ENCODE measurements around the gene GALM. TPM values are rescaled to one million over a fixed set of nuclear protein-coding genes. Genes with fewer than 3 reads are reported as not detected.

The GALM gene
- total and polyA plus RNA-seq, 10 of the 15 experiments (the other 5 are each of a cell fraction or from before 2014, with no cell fraction given) = 1.1 to 4.0 (median 1.7) TPM

DNA sequence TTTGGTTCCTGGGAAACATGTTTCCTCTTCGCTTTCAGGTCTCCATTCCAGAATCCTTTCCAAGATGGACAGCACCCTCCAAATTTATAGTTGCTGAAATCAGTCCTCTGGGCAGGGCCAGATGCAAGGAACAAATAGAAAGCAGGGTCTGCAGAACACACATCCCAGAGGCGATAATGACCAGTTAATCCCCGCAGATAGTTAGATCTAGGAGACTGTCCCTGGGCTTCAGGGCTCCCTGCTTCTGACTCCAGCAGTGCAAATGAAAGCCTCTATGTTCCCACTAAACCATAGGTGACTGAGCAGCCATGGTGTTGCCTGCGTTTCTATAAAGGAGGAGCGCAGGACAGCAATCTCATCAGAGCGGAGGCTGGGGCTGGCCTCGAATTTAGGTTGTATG lies 46.5 kb downstream of the GALM start:
- ATAC-seq (no peak), DNase-seq (ENCODE audit: low read depth, low spot score) (no peak), FAIRE-seq (no peak)
- Histone ChIP-seq H3K9ac (ENCODE audit: control insufficient read depth, insufficient read depth, low read length) (no peak overlapping the region), H3K79me2 (ENCODE audit: control insufficient read depth, insufficient read depth, low read length) (no peaks in the 10 kb centered on the region), H3K27ac (ENCODE audit: control insufficient read depth, insufficient read depth) (no peak overlapping the region), H3K4me3 (no peak overlapping the region), H3K27me3 (replicated peaks in 1 of 2; ENCODE audit: control insufficient read depth in 2 of 2, insufficient read depth in 2 of 2, low read length in 1 of 2) (no peaks in the 10 kb centered on the region), H3K4me1 (ENCODE audit: control insufficient read depth, insufficient read depth, low read length) (peaks cover 16% of the 10 kb centered on the region), H3K4me2 (ENCODE audit: control insufficient read depth, insufficient read depth) (no peak overlapping the region), H3K36me3 (ENCODE audit: control insufficient read depth in 2 of 2, insufficient read depth in 2 of 2, low read length in 1 of 2) (0 out of 4 replicates have a peak, but pooled peaks cover 0 to 2% of the 10 kb centered on the region in 2 experiments), H3K9me3 (replicated peaks; ENCODE audit: control insufficient read depth, insufficient read depth, low read length) (no peaks in the 10 kb centered on the region), H4K20me1 (ENCODE audit: control insufficient read depth, insufficient read depth) (no peaks in the 10 kb centered on the region), H2AFZ (ENCODE audit: control insufficient read depth, low read depth, low read length) (no peak overlapping the region)
- ChIA-PET RAD21 (ENCODE audit: unreplicated experiment) (interaction anchor here (2.4 kb wide), 1 partner anchor 131 kb away, joined by 5 read pairs; no protein-coding TSS in a partner anchor), SMC1A (ENCODE audit: uncharacterized antibody, unreplicated experiment) (interaction anchor here (2.2 kb wide), 1 partner anchor 45 kb away, joined by 5 read pairs; no protein-coding TSS in a partner anchor), CTCF (no interaction called here), POLR2A (no interaction called here)
- whole genome bisulfite sequencing (ENCODE audit: insufficient coverage, insufficient replicate concordance, low lambda C conversion rate, missing lambda C conversion rate) = 74% methylated on average over 7 of the region's 7 CpGs
- in situ Hi-C loops (cut with MboI) (no loop called here), intact Hi-C loops (cut with micrococcal nuclease; ENCODE audit: unreplicated experiment) (no loop called here)
- BruUV-seq (replicated peaks) = no TSS peak
- TF ChIP-seq ZNF384 (IDR thresholded peaks at IDR 0.05; ENCODE audit: borderline replicate concordance, low read depth, low read length) (no peak), CBFB (IDR thresholded peaks at IDR 0.05; ENCODE audit: low read depth) (no peak), SMC3 (IDR thresholded peaks at IDR 0.05; ENCODE audit: borderline replicate concordance, low read length) (no peak), POU2F2 (IDR thresholded peaks at IDR 0.05; ENCODE audit: borderline replicate concordance, low read depth, low read length) (no peak), MTA3 (IDR thresholded peaks at IDR 0.05; ENCODE audit: borderline replicate concordance, low read length) (no peak), CHD2 (IDR thresholded peaks at IDR 0.05; ENCODE audit: borderline replicate concordance, low read depth, low read length) (no peak), RAD51 (IDR thresholded peaks at IDR 0.05) (no peak), TCF3 (IDR thresholded peaks at IDR 0.05; ENCODE audit: borderline replicate concordance, insufficient read depth, low read depth, low read length) (no peak), NFXL1 (IDR thresholded peaks at IDR 0.05; ENCODE audit: borderline replicate concordance) (no peak)
- TF ChIP-seq, protein P1, sequence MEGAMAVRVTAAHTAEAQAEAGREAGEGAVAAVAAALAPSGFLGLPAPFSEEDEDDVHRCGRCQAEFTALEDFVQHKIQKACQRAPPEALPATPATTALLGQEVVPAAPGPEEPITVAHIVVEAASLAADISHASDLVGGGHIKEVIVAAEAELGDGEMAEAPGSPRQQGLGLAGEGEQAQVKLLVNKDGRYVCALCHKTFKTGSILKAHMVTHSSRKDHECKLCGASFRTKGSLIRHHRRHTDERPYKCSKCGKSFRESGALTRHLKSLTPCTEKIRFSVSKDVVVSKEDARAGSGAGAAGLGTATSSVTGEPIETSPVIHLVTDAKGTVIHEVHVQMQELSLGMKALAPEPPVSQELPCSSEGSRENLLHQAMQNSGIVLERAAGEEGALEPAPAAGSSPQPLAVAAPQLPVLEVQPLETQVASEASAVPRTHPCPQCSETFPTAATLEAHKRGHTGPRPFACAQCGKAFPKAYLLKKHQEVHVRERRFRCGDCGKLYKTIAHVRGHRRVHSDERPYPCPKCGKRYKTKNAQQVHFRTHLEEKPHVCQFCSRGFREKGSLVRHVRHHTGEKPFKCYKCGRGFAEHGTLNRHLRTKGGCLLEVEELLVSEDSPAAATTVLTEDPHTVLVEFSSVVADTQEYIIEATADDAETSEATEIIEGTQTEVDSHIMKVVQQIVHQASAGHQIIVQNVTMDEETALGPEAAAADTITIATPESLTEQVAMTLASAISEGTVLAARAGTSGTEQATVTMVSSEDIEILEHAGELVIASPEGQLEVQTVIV (IDR thresholded peaks at IDR 0.05; ENCODE audit: borderline replicate concordance, partially characterized antibody) = no peak
- TF ChIP-seq, protein P2, sequence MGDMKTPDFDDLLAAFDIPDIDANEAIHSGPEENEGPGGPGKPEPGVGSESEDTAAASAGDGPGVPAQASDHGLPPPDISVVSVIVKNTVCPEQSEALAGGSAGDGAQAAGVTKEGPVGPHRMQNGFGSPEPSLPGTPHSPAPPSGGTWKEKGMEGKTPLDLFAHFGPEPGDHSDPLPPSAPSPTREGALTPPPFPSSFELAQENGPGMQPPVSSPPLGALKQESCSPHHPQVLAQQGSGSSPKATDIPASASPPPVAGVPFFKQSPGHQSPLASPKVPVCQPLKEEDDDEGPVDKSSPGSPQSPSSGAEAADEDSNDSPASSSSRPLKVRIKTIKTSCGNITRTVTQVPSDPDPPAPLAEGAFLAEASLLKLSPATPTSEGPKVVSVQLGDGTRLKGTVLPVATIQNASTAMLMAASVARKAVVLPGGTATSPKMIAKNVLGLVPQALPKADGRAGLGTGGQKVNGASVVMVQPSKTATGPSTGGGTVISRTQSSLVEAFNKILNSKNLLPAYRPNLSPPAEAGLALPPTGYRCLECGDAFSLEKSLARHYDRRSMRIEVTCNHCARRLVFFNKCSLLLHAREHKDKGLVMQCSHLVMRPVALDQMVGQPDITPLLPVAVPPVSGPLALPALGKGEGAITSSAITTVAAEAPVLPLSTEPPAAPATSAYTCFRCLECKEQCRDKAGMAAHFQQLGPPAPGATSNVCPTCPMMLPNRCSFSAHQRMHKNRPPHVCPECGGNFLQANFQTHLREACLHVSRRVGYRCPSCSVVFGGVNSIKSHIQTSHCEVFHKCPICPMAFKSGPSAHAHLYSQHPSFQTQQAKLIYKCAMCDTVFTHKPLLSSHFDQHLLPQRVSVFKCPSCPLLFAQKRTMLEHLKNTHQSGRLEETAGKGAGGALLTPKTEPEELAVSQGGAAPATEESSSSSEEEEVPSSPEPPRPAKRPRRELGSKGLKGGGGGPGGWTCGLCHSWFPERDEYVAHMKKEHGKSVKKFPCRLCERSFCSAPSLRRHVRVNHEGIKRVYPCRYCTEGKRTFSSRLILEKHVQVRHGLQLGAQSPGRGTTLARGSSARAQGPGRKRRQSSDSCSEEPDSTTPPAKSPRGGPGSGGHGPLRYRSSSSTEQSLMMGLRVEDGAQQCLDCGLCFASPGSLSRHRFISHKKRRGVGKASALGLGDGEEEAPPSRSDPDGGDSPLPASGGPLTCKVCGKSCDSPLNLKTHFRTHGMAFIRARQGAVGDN (IDR thresholded peaks at IDR 0.05) = no peak
- TF ChIP-seq, protein P3, sequence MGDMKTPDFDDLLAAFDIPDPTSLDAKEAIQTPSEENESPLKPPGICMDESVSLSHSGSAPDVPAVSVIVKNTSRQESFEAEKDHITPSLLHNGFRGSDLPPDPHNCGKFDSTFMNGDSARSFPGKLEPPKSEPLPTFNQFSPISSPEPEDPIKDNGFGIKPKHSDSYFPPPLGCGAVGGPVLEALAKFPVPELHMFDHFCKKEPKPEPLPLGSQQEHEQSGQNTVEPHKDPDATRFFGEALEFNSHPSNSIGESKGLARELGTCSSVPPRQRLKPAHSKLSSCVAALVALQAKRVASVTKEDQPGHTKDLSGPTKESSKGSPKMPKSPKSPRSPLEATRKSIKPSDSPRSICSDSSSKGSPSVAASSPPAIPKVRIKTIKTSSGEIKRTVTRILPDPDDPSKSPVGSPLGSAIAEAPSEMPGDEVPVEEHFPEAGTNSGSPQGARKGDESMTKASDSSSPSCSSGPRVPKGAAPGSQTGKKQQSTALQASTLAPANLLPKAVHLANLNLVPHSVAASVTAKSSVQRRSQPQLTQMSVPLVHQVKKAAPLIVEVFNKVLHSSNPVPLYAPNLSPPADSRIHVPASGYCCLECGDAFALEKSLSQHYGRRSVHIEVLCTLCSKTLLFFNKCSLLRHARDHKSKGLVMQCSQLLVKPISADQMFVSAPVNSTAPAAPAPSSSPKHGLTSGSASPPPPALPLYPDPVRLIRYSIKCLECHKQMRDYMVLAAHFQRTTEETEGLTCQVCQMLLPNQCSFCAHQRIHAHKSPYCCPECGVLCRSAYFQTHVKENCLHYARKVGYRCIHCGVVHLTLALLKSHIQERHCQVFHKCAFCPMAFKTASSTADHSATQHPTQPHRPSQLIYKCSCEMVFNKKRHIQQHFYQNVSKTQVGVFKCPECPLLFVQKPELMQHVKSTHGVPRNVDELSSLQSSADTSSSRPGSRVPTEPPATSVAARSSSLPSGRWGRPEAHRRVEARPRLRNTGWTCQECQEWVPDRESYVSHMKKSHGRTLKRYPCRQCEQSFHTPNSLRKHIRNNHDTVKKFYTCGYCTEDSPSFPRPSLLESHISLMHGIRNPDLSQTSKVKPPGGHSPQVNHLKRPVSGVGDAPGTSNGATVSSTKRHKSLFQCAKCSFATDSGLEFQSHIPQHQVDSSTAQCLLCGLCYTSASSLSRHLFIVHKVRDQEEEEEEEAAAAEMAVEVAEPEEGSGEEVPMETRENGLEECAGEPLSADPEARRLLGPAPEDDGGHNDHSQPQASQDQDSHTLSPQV (IDR thresholded peaks at IDR 0.05) = no peak
- TF ChIP-seq, protein P4, sequence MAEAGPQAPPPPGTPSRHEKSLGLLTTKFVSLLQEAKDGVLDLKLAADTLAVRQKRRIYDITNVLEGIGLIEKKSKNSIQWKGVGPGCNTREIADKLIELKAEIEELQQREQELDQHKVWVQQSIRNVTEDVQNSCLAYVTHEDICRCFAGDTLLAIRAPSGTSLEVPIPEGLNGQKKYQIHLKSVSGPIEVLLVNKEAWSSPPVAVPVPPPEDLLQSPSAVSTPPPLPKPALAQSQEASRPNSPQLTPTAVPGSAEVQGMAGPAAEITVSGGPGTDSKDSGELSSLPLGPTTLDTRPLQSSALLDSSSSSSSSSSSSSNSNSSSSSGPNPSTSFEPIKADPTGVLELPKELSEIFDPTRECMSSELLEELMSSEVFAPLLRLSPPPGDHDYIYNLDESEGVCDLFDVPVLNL (IDR thresholded peaks at IDR 0.05; ENCODE audit: low read depth, low read length) = no peak
